ENCODE measurements around the gene KAZALD1. TPM values are rescaled to one million over a fixed set of nuclear protein-coding genes. Genes with fewer than 3 reads are reported as not detected.

KAZALD1 gene
- total RNA-seq, 1 donor from 2014 or later: 2.0 TPM

GRCh38 chr10:101053516-101053915 is 8.3 kb upstream of the KAZALD1 start:
- TF ChIP-seq, protein P1, sequence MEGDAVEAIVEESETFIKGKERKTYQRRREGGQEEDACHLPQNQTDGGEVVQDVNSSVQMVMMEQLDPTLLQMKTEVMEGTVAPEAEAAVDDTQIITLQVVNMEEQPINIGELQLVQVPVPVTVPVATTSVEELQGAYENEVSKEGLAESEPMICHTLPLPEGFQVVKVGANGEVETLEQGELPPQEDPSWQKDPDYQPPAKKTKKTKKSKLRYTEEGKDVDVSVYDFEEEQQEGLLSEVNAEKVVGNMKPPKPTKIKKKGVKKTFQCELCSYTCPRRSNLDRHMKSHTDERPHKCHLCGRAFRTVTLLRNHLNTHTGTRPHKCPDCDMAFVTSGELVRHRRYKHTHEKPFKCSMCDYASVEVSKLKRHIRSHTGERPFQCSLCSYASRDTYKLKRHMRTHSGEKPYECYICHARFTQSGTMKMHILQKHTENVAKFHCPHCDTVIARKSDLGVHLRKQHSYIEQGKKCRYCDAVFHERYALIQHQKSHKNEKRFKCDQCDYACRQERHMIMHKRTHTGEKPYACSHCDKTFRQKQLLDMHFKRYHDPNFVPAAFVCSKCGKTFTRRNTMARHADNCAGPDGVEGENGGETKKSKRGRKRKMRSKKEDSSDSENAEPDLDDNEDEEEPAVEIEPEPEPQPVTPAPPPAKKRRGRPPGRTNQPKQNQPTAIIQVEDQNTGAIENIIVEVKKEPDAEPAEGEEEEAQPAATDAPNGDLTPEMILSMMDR (IDR thresholded peaks at IDR 0.05; ENCODE audit: insufficient read depth, low read length, poor library complexity, severe bottlenecking): no peak

DNA sequence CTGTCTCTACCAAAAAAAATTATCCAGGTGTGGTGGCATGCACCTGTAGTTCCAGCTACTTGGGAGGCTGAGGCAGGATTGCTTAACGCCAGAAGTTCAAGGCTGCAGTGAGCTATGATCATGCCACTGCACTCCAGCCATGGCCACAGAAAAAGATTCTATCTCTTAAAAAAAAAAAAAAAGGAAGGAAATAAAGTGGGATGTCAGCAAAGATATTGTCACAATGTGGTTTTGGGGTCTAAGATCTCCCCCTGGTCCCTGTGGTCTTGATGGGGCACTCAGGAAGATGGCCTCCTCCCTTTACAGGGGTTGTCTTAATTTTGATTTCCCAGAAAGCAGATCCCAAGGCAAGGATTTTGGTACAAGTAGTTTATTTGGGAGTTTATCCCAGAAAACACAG is 7.4 kb upstream of the KAZALD1 start:
- TF ChIP-seq, protein P1 (IDR thresholded peaks at IDR 0.05; ENCODE audit: insufficient read depth, low read length, poor library complexity, severe bottlenecking): no peak
- no peaks in the 10 kb centered on the region for H3K36me3 ChIP-seq (ENCODE audit: control insufficient read depth, insufficient read depth, low read length)
- H3K27me3 ChIP-seq (ENCODE audit: control insufficient read depth, insufficient read depth, low read length): peaks cover 14% of the 10 kb centered on the region
- DNase-seq (ENCODE audit: low read depth): no peak
- no peak overlapping the region for H3K4me3 ChIP-seq (ENCODE audit: low read depth, low read length)

More at GRCh38 chr10:101053516-101053915, 8.3 kb upstream of the KAZALD1 start:
- DNase-seq (ENCODE audit: low read depth): no peak
- peaks cover 23% of the 10 kb centered on the region for H3K27me3 ChIP-seq (ENCODE audit: control insufficient read depth, insufficient read depth, low read length)
- no peak overlapping the region for H3K4me3 ChIP-seq (ENCODE audit: low read depth, low read length)
- no peaks in the 10 kb centered on the region for H3K36me3 ChIP-seq (ENCODE audit: control insufficient read depth, insufficient read depth, low read length)

DNA sequence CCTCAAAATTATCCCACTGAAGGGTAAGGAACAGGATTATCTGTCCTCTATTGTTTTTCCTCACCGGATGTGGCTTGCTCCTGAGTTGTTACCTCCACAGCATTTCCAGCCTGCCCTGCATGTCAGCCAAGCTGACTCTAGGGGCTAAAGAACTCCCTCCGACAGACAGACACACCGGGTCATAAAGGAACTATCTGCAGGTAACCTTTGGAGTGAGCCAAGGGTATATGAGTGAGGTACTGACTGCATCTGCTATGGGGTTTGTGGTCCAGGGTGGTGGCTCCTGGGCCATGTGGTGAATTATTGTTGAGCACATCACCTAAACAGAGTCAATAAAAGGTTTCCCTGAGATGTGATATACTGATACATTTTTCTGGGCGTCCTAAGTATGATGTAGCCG is 6.9 kb upstream of the KAZALD1 start:
- no peaks in the 10 kb centered on the region for H3K36me3 ChIP-seq (ENCODE audit: control insufficient read depth, insufficient read depth, low read length)
- no peak for DNase-seq (ENCODE audit: low read depth)
- TF ChIP-seq, protein P1 (IDR thresholded peaks at IDR 0.05; ENCODE audit: insufficient read depth, low read length, poor library complexity, severe bottlenecking): no peak

DNA sequence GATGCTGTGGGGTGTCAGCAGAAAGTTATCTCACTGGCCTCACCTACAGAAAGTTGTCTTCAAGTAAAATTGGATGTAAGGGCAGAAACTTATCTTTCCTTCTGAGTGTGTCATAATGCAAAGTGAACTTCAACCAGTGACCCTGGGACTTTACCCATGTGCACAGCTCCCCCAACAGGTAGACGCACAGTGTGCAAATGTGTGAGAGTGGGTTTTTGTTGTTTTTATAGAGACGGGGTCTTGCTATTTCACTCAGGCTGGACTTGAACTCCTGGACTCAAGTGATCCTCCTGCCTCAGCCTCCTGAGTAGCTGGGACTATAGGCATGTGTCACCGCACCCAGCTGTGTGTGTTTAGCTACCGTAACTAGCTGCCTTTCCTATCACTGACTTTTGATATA is 6.4 kb upstream of the KAZALD1 start:
- no peak for DNase-seq (ENCODE audit: low read depth)
- peaks cover 4% of the 10 kb centered on the region for H3K27me3 ChIP-seq (ENCODE audit: control insufficient read depth, insufficient read depth, low read length)
- TF ChIP-seq, protein P1 (IDR thresholded peaks at IDR 0.05; ENCODE audit: insufficient read depth, low read length, poor library complexity, severe bottlenecking): peak; percentile 4
- no peak overlapping the region for H3K4me3 ChIP-seq (ENCODE audit: low read depth, low read length)
- no peaks in the 10 kb centered on the region for H3K36me3 ChIP-seq (ENCODE audit: control insufficient read depth, insufficient read depth, low read length)

More for the DNA sequence above, 6.9 kb upstream of the KAZALD1 start:
- Histone ChIP-seq H3K27me3 (ENCODE audit: control insufficient read depth, insufficient read depth, low read length) (peaks cover 9% of the 10 kb centered on the region), H3K4me3 (ENCODE audit: low read depth, low read length) (no peak overlapping the region)

- no peaks in the 10 kb centered on the region for H3K36me3 ChIP-seq (ENCODE audit: control insufficient read depth, insufficient read depth, low read length)
- DNase-seq (ENCODE audit: low read depth): no peak
- TF ChIP-seq, protein P1 (IDR thresholded peaks at IDR 0.05; ENCODE audit: insufficient read depth, low read length, poor library complexity, severe bottlenecking): no peak
- H3K27me3 ChIP-seq (ENCODE audit: control insufficient read depth, insufficient read depth, low read length): no peaks in the 10 kb centered on the region
- H3K4me3 ChIP-seq (ENCODE audit: low read depth, low read length): no peak overlapping the region
Observed at GRCh38 chr10:101056365-101057151, 5.2 kb upstream of the KAZALD1 start.
